GM12872 (cell line): ENCODE results near the gene CCR9.

Experiments used
- TF ChIP-seq, protein P1 (sequence below): IDR thresholded peaks from 3 replicates; pipeline ENCODE4 v1.5.1; 2011; ENCODE audit warnings: low read depth, mild to moderate bottlenecking, low read length, moderate library complexity; ENCODE audit not compliant: insufficient read depth

Gene CCR9

DNA sequence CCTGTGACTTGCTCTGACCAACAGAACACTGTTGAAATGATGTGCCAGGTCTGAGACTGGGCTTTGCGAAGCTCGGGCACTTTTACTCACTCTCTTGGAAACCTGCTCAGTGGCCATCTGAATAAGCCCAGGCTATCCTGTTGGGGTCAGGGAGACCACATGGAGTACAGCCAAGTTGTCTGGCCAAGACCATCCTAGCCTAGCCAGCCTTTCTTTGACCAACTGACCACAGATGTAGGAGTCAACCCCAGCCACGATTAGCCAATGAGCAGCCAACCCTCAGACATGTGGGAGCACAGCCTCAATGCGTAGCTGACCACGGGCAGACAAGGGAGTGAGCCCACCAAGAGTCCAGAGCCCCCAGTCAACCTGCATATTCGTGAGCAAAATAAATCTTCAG lies 26.1 kb downstream of the CCR9 start:
- TF ChIP-seq, protein P1, sequence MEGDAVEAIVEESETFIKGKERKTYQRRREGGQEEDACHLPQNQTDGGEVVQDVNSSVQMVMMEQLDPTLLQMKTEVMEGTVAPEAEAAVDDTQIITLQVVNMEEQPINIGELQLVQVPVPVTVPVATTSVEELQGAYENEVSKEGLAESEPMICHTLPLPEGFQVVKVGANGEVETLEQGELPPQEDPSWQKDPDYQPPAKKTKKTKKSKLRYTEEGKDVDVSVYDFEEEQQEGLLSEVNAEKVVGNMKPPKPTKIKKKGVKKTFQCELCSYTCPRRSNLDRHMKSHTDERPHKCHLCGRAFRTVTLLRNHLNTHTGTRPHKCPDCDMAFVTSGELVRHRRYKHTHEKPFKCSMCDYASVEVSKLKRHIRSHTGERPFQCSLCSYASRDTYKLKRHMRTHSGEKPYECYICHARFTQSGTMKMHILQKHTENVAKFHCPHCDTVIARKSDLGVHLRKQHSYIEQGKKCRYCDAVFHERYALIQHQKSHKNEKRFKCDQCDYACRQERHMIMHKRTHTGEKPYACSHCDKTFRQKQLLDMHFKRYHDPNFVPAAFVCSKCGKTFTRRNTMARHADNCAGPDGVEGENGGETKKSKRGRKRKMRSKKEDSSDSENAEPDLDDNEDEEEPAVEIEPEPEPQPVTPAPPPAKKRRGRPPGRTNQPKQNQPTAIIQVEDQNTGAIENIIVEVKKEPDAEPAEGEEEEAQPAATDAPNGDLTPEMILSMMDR: no peak

DNA sequence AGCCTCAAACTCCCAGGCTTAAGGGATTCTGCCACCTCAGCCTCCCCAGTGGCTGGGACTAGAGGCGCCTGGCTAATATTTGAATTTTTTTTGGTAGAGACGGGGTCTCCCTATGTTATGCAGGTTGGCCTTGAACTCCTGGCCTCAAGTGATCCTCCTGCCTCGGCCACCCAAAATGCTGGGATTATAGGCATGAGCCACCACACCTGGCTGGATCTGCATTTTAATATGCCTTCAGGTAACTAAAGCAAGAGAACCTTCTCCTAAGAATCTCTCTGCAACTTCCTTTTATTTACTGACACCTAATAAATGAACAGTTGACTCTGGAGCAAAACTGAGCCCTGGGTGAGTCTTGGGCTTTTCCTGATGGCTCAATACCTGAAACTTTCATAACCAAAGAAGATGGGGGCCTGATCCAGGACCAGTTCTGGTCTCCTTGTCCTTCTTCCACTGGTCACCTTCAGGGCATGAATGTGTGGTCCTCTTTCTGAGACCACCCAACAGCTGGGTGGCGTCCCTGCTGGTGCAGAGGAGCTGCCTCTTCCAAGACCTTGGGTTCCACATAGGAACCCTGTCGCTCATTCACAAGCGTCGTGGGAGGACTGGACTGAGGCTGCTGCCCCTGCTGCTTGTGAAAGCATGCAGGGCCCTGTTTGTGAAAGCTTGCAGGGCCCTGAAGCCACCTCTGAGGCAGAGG lies 28.2 kb downstream of the CCR9 start:
- TF ChIP-seq, protein P1: no peak

DNA sequence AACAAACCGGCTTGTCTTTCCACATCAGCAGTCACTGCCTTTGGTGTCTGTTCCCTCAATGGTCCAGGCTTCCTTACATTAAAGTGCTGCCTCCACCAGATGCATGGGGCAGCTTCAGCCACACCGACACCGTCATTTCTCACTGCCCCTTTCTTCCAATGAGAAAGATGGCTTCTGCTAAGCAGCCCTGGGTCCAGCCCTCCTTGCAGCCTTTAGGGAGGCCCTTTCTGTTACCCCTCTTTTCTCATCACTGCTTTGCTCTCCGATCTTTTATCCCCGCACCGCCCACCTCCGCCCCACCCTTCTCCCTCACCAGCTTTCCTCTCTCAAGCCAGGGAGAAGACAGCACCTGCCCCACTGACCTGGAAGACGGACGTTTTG lies 28.7 kb downstream of the CCR9 start:
- TF ChIP-seq, protein P1: no peak

DNA sequence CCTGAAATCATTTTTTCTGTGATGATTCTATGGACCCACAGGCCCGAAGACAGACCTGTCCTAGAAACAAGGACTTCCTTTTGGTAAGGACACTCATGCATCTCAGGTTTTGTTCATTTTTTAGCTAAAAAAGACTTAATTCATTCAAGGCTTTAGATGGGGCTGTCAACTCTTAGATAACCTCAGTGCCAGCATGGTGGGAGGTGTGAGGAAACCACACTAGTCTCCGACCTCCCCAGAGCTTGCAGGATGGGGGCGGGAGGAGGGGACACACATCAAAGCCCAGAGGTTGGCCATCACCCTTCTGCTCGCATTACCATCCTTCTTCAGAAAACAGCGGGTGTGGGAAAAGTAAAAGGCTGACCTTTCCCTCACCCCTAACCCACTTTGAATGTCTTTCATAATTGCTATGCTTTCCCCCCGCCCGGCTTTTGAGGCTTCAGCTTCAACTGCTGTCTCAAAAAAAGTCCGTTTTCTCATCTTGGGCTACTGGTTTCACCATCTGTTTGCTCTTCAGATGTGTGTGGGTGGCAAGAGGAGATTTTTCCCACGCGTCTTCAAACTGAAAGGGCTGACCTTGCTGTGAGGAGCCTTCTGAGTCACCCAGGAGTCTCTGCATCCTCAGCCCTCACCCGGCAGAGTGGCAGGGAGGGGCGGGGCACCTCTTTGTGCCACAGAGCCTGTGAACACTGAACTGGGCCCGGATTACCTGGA lies 29.3 kb downstream of the CCR9 start:
- TF ChIP-seq, protein P1: no peak

DNA sequence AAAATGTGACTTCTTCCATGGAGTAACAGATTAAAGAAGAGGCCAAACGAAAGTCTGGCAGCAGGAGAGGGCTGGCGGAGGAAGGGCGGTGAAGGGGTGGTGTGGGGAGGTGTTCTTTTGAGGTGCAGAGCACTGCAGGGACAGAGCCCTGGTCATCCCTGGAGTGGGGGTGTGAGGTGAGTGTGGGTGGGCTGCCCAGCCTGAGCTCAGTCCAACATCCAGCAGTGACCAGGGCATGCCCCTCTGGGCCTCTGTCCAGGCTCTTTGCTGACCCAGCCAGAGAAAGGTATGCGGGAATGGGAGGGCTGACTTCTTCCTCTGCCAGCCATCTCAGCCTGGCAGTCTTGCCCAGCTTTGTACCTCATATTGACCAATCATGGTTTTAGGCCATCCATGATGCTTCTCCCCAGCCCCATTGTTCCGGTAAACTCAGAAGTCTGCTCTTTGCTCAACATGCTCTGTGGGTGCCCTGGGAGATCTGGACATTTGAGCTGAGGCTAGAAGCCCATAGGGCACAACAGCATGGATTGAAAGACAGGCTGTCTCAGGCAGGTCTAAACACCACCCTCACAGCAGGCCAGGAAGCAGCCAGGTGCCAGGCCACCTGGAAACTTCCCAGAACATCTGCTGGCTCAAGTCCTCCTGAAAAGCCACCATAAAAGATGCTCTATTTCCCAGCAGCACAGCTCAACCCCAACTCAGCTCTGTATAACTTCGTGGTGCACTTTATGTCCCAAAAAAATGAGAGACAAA lies 31.0 kb downstream of the CCR9 start:
- TF ChIP-seq, protein P1: no peak

DNA sequence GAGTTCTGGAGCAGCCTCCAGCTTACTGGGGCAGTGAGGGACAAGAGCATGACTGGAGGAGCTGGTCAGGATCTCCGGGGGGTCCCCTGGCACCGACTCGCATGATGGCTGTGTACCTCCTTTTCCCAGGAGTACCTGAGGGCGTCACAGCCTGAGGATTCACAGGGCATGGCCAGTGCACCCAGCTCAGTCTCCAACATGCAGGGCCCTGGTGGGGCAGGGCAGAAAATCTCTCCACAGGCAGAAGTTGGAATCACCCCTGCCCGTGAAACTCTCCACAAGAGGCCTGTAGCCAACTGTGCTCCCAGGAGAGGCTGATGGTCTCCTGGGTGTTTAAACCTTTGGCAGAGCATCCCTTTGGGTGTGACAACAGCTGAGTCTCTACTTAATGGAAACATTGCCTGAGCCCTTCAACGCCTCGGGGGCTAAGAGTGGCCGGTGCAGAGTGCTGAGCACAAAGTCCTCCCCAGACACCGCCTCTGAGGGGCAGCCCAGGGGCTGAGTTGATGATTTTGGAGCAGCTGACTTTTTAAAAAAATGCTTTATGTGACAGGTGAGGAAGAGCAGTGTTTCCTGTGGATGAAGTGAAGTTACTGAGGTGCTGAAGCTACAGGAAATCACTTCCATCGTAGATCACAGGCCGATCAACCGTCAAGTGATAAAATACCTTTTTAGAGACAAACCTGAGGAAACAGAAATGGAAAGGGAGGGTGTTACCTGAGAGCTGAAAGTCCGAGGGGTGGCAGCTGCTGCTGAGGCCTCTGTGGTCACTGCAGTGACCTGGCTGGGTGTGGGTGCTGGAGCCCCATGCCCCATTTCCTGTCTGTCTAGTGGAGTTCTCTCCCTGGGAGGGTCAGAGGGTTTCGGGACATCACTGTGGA lies 35.1 kb downstream of the CCR9 start:
- TF ChIP-seq, protein P1: no peak

DNA sequence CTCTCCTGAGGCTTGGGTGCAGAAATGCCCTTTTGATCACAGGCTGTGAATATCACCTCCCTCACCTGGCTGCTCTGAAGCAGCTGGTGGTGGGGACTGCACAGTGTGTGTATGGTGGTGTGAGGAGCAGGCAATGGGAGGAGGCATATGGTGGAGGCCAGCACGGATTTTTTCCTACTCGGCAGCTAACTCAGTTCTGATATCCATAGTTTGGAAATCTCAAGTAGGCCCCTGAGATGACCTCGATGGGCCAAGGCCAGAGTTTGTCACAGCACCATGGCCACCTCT lies 35.6 kb downstream of the CCR9 start:
- TF ChIP-seq, protein P1: no peak
